ENCODE data around the gene PRCC. TPM values are rescaled to one million over a fixed set of nuclear protein-coding genes. Genes with fewer than 3 reads are reported as not detected.
A peak's percentile ranks its signal among the peaks of the same experiment; 100 is the strongest.

Gene PRCC
- total and polyA plus RNA-seq, 2 of the 13 experiments (the other 11 are each of a cell fraction or from before 2014, with no cell fraction given), result 24.2 to 40.5 TPM

- 97% methylated on average over 13 of the region's 13 CpGs for WGBS (ENCODE audit: low lambda C conversion rate)
- no peak overlapping the region for H2AFZ ChIP-seq (ENCODE audit: low read length)
- no peaks in the 10 kb centered on the region for H3K9me3 ChIP-seq (ENCODE audit: low read length)
- no peak overlapping the region for H3K27ac ChIP-seq (ENCODE audit: extremely low read length, insufficient read depth, low read length)
- no TSS peak for BruUV-seq (replicated peaks)
- no peaks in the 10 kb centered on the region for H3K4me1 ChIP-seq (ENCODE audit: insufficient read depth, low read length)
- H4K20me1 ChIP-seq (ENCODE audit: insufficient read depth, low read length), result no peaks in the 10 kb centered on the region
- intact Hi-C loops (cut with micrococcal nuclease; ENCODE audit: unreplicated experiment) (no loop called here), in situ Hi-C loops (cut with HindIII; ENCODE audit: extremely low pct_ligation_motif_present, low pct_unique_long_range_greater_than_20kb) (no loop called here)
- no peak overlapping the region for H3K4me3 ChIP-seq (replicated peaks in 1 of 3; ENCODE audit: insufficient read depth in 1 of 3, low read depth in 2 of 3, low read length in 3 of 3)
- DNase-seq (ENCODE audit: low spot score), result no peak
- POLR2A ChIA-PET, result no interaction called here
- H3K9ac ChIP-seq (ENCODE audit: insufficient read depth, low read depth, low read length), result no peak overlapping the region
- ATAC-seq, result peak; percentile 20
- H3K79me2 ChIP-seq (ENCODE audit: insufficient read depth, low read length), result no peaks in the 10 kb centered on the region
- peaks cover 13 to 26% of the 10 kb centered on the region in 2 experiments; a peak in 4 of 5 replicates for H3K36me3 ChIP-seq (replicated peaks in 1 of 2; ENCODE audit: control insufficient read depth in 1 of 2, insufficient read depth in 2 of 2, low read length in 2 of 2)
- no peaks in the 10 kb centered on the region for H3K27me3 ChIP-seq (ENCODE audit: control insufficient read depth in 1 of 2, insufficient read depth in 2 of 2, low read length in 2 of 2)
- no peak for FAIRE-seq
- CTCF ChIA-PET (ENCODE audit: low intra/inter-chr PET ratio, low total read pairs), result no interaction called here
- no peak overlapping the region for H3K4me2 ChIP-seq (ENCODE audit: low read depth, low read length)
- TF ChIP-seq ZSCAN20 (CRISPR knock-in tag; IDR thresholded peaks at IDR 0.05; ENCODE audit: borderline replicate concordance), result no peak
- TF ChIP-seq ZNF367 (CRISPR knock-in tag; IDR thresholded peaks at IDR 0.05; ENCODE audit: borderline replicate concordance), result no peak
- TF ChIP-seq ZNF276 (CRISPR knock-in tag; IDR thresholded peaks at IDR 0.05; ENCODE audit: low read depth), result no peak
- TF ChIP-seq EED (CRISPR knock-in tag; IDR thresholded peaks at IDR 0.05), result no peak
- TF ChIP-seq RBM39 (IDR thresholded peaks at IDR 0.05; ENCODE audit: low read depth, low read length, poor library complexity, severe bottlenecking), result no peak
- TF ChIP-seq, protein P1, sequence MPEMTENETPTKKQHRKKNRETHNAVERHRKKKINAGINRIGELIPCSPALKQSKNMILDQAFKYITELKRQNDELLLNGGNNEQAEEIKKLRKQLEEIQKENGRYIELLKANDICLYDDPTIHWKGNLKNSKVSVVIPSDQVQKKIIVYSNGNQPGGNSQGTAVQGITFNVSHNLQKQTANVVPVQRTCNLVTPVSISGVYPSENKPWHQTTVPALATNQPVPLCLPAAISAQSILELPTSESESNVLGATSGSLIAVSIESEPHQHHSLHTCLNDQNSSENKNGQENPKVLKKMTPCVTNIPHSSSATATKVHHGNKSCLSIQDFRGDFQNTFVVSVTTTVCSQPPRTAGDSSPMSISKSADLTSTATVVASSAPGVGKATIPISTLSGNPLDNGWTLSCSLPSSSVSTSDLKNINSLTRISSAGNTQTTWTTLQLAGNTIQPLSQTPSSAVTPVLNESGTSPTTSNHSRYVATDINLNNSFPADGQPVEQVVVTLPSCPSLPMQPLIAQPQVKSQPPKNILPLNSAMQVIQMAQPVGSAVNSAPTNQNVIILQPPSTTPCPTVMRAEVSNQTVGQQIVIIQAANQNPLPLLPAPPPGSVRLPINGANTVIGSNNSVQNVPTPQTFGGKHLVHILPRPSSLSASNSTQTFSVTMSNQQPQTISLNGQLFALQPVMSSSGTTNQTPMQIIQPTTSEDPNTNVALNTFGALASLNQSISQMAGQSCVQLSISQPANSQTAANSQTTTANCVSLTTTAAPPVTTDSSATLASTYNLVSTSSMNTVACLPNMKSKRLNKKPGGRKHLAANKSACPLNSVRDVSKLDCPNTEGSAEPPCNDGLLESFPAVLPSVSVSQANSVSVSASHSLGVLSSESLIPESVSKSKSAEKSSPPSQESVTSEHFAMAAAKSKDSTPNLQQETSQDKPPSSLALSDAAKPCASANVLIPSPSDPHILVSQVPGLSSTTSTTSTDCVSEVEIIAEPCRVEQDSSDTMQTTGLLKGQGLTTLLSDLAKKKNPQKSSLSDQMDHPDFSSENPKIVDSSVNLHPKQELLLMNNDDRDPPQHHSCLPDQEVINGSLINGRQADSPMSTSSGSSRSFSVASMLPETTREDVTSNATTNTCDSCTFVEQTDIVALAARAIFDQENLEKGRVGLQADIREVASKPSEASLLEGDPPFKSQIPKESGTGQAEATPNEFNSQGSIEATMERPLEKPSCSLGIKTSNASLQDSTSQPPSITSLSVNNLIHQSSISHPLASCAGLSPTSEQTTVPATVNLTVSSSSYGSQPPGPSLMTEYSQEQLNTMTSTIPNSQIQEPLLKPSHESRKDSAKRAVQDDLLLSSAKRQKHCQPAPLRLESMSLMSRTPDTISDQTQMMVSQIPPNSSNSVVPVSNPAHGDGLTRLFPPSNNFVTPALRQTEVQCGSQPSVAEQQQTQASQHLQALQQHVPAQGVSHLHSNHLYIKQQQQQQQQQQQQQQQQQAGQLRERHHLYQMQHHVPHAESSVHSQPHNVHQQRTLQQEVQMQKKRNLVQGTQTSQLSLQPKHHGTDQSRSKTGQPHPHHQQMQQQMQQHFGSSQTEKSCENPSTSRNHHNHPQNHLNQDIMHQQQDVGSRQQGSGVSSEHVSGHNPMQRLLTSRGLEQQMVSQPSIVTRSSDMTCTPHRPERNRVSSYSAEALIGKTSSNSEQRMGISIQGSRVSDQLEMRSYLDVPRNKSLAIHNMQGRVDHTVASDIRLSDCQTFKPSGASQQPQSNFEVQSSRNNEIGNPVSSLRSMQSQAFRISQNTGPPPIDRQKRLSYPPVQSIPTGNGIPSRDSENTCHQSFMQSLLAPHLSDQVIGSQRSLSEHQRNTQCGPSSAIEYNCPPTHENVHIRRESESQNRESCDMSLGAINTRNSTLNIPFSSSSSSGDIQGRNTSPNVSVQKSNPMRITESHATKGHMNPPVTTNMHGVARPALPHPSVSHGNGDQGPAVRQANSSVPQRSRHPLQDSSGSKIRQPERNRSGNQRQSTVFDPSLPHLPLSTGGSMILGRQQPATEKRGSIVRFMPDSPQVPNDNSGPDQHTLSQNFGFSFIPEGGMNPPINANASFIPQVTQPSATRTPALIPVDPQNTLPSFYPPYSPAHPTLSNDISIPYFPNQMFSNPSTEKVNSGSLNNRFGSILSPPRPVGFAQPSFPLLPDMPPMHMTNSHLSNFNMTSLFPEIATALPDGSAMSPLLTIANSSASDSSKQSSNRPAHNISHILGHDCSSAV (CRISPR knock-in tag; IDR thresholded peaks at IDR 0.05; ENCODE audit: borderline replicate concordance), result no peak
- no peak for TF ChIP-seq ZSCAN30 (CRISPR knock-in tag; IDR thresholded peaks at IDR 0.05)
- no peak for TF ChIP-seq DNMT3B (CRISPR knock-in tag; conservative IDR thresholded peaks at IDR 0.05)
- no peak for TF ChIP-seq SRSF9 (IDR thresholded peaks at IDR 0.05; ENCODE audit: borderline replicate concordance, insufficient read depth, low read depth, low read length, poor library complexity, severe bottlenecking)
- no peak for TF ChIP-seq MBD4 (IDR thresholded peaks at IDR 0.05; ENCODE audit: borderline replicate concordance, low read length)
- TF ChIP-seq CBX2 (IDR thresholded peaks at IDR 0.05; ENCODE audit: low read depth, low read length), result no peak
- no peak for TF ChIP-seq CBX2 (CRISPR knock-in tag; IDR thresholded peaks at IDR 0.05; ENCODE audit: low read depth)
- no peak for TF ChIP-seq TP53 (CRISPR knock-in tag; conservative IDR thresholded peaks at IDR 0.05)
- TF ChIP-seq ZNF343 (CRISPR knock-in tag; IDR thresholded peaks at IDR 0.05), result no peak
Measured at GRCh38 chr1:156803086-156803851, 35.9 kb downstream of the PRCC start.
